OCI-LY3 (cell line): ENCODE measurements around the gene INPP5F.

Source experiments
- H2AFZ ChIP-seq: fragments of 200-600, 300-600 bp; shearing (Covaris generic); 2 replicates; pipeline ENCODE4 v1.6.0; 2014; ENCODE audit warnings: antibody characterized with exemption, low read depth, low read length
- H3K27ac ChIP-seq: fragments of 200-600, 300-600 bp; sonication (generic); 2 replicates; pipeline ENCODE4 v1.5.1; 2014; ENCODE audit warnings: mild to moderate bottlenecking, low read length, moderate library complexity, mixed read lengths
- H3K27me3 ChIP-seq: fragments of 200-600, 300-600 bp; sonication (generic); 2 replicates; pipeline ENCODE4 v1.6.1; 2014; ENCODE audit warnings: low read depth, low read length, mixed read lengths
- H3K36me3 ChIP-seq: fragments of 200-600, 300-600 bp; sonication (generic); replicated peaks from 2 replicates; pipeline ENCODE3; 2014; ENCODE audit warnings: low read depth, low read length, mixed read lengths
- H3K4me1 ChIP-seq: fragments of 300-600, 200-600 bp; sonication (generic); 2 replicates; pipeline ENCODE4 v1.6.1; 2014; ENCODE audit warnings: low read length, mixed read lengths
- H3K4me2 ChIP-seq: fragments of 200-600, 300-600 bp; sonication (generic); 2 replicates; pipeline ENCODE4 v1.6.1; 2014; ENCODE audit warnings: low read length, mixed read lengths
- H3K4me3 ChIP-seq: fragments of 300-600, 200-600 bp; sonication (generic); 2 replicates; pipeline ENCODE4 v1.5.1; 2014; ENCODE audit warnings: antibody characterized with exemption, mild to moderate bottlenecking, low read length, moderate library complexity
- H3K79me2 ChIP-seq: fragments of 300-600, 200-600 bp; shearing (Covaris generic); 2 replicates; pipeline ENCODE4 v1.6.1; 2014; ENCODE audit warnings: mild to moderate bottlenecking, low read length, mixed read lengths
- H3K9ac ChIP-seq: fragments of 300-600, 200-600 bp; shearing (Covaris generic); 2 replicates; pipeline ENCODE4 v1.6.0; 2014; ENCODE audit warnings: mild to moderate bottlenecking, low read length, moderate library complexity
- H3K9me3 ChIP-seq: fragments of 200-600, 300-600 bp; shearing (Covaris generic); 2 replicates; pipeline ENCODE4 v1.6.1; 2014; ENCODE audit warnings: low read length, mixed read lengths; ENCODE audit not compliant: insufficient read depth
- H4K20me1 ChIP-seq: fragments of 200-600, 300-600 bp; sonication (generic); 2 replicates; pipeline ENCODE4 v1.6.1; 2016; ENCODE audit warnings: low read length, mixed read lengths; ENCODE audit not compliant: insufficient read depth
- CTCF ChIP-seq: fragments of 200-600, 300-600 bp; sonication (generic); IDR thresholded peaks from 2 replicates; pipeline ENCODE4 v1.5.1; 2014; ENCODE audit warnings: antibody characterized with exemption, low read length, low read depth
- EZH2phosphoT487 ChIP-seq: fragments of 200-600 bp; shearing (Covaris generic); IDR thresholded peaks from 2 replicates; pipeline ENCODE4 v1.6.1; 2018; ENCODE audit warnings: antibody characterized with exemption, mixed run types, low read depth

The INPP5F gene

GRCh38 chr10:119821182-119821581 is 95.3 kb downstream of the INPP5F start:
- H3K4me1 ChIP-seq = no peaks in the 10 kb centered on the region
- H3K9me3 ChIP-seq = no peaks in the 10 kb centered on the region
- H3K4me2 ChIP-seq = no peak overlapping the region
- no peaks in the 10 kb centered on the region for H3K27me3 ChIP-seq
- no peak overlapping the region for H3K4me3 ChIP-seq
- H3K79me2 ChIP-seq = no peaks in the 10 kb centered on the region
- no peaks in the 10 kb centered on the region for H4K20me1 ChIP-seq
- H3K9ac ChIP-seq = no peak overlapping the region
- peaks cover 4% of the 10 kb centered on the region for H3K36me3 ChIP-seq
- H2AFZ ChIP-seq = no peak overlapping the region
- TF ChIP-seq EZH2phosphoT487 (no peak), CTCF (no peak)
- H3K27ac ChIP-seq = no peak overlapping the region

DNA sequence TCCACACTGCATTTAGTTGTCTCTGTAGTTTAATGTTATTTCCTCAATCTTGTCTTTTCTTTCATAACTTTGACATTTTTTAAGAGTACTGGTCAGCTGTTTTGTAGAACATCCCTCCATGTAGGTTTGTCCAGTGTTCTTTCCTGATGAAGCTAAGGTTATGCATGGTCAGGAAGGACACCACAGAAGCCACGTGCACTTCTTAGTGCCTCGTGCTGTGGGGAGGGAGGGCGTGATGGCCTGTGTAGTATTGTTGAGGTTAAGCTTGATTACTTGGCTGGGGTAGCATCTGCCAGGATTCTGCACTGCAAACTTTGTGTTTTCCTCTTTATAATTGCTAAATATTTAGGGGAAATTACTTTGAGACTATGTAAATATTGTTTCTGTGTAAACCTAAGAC is 98.4 kb downstream of the INPP5F start:
- Histone ChIP-seq H3K79me2 (no peaks in the 10 kb centered on the region), H3K4me1 (no peaks in the 10 kb centered on the region), H3K9me3 (no peaks in the 10 kb centered on the region), H3K4me2 (no peak overlapping the region), H4K20me1 (no peaks in the 10 kb centered on the region), H3K27me3 (no peaks in the 10 kb centered on the region), H3K27ac (no peak overlapping the region), H3K4me3 (no peak overlapping the region), H2AFZ (no peak overlapping the region), H3K9ac (no peak overlapping the region), H3K36me3 (peaks cover 21% of the 10 kb centered on the region)
- TF ChIP-seq CTCF (no peak), EZH2phosphoT487 (no peak)

DNA sequence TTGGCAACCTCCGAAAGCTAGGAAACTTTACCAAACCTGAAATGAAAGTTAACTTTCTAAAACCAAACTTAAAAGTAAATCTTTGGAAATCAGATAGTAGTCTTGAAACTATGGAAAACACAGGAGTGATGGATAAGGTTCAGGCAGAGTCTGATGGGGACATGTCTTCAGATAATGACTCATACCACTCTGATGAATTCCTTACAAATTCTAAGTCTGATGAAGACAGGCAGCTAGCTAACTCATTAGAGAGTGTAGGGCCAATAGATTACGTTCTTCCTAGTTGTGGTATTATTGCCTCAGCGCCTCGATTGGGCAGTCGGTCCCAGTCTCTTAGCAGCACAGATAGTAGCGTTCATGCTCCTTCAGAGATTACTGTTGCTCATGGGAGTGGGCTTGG is 100.9 kb downstream of the INPP5F start:
- Histone ChIP-seq H3K27me3 (no peaks in the 10 kb centered on the region), H4K20me1 (no peaks in the 10 kb centered on the region), H3K4me2 (no peak overlapping the region), H3K9me3 (no peaks in the 10 kb centered on the region), H3K36me3 (peaks cover 30% of the 10 kb centered on the region), H3K4me1 (no peaks in the 10 kb centered on the region), H3K9ac (no peak overlapping the region), H3K27ac (no peak overlapping the region), H2AFZ (no peak overlapping the region), H3K79me2 (no peaks in the 10 kb centered on the region), H3K4me3 (no peak overlapping the region)
- no peak for TF ChIP-seq CTCF
- TF ChIP-seq EZH2phosphoT487 = no peak

- no peaks in the 10 kb centered on the region for H3K4me1 ChIP-seq
- H3K27ac ChIP-seq = no peak overlapping the region
- H2AFZ ChIP-seq = no peak overlapping the region
- H4K20me1 ChIP-seq = no peaks in the 10 kb centered on the region
- TF ChIP-seq EZH2phosphoT487 (no peak), CTCF (no peak)
- H3K27me3 ChIP-seq = no peaks in the 10 kb centered on the region
- no peak overlapping the region for H3K4me3 ChIP-seq
- no peaks in the 10 kb centered on the region for H3K9me3 ChIP-seq
- no peaks in the 10 kb centered on the region for H3K79me2 ChIP-seq
- no peak overlapping the region for H3K4me2 ChIP-seq
- no peak overlapping the region for H3K9ac ChIP-seq
- peaks cover 33% of the 10 kb centered on the region for H3K36me3 ChIP-seq
Observed at GRCh38 chr10:119827430-119827829, 101.6 kb downstream of the INPP5F start.
